ENCODE measurements around the gene NCOA1.

DNA sequence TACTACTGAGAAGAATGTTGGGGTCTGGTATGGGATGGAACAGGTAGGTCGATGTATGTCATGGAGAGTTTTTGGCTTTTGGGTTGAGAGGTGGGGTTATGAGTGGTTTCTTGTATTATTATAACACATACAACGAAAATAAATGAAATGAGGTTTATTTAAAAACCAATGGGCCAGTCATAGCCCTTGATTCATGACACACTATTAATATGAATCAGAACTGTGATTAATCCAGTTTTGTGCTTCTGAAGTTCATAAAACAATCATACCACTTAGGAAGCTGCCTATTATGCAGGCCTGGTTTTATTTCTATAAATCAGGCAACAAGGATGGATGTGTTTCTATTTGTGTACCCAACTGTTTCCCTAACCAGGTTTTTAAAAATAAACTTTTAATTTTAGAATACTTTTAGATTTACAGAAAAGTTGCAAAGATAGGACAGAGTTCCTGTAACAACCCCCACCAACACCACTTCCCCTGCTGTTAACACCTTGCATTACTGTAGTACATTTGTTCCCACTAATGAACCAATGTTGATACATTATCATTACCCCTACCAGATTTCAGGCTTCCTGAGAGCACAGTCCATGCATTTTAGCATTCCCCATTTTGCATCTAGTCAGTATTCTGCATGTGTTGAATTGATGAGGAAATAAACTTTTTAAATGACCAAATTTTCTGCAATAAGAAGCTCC is 37.5 kb upstream of the NCOA1 start:
- TF ChIP-seq, protein P1, sequence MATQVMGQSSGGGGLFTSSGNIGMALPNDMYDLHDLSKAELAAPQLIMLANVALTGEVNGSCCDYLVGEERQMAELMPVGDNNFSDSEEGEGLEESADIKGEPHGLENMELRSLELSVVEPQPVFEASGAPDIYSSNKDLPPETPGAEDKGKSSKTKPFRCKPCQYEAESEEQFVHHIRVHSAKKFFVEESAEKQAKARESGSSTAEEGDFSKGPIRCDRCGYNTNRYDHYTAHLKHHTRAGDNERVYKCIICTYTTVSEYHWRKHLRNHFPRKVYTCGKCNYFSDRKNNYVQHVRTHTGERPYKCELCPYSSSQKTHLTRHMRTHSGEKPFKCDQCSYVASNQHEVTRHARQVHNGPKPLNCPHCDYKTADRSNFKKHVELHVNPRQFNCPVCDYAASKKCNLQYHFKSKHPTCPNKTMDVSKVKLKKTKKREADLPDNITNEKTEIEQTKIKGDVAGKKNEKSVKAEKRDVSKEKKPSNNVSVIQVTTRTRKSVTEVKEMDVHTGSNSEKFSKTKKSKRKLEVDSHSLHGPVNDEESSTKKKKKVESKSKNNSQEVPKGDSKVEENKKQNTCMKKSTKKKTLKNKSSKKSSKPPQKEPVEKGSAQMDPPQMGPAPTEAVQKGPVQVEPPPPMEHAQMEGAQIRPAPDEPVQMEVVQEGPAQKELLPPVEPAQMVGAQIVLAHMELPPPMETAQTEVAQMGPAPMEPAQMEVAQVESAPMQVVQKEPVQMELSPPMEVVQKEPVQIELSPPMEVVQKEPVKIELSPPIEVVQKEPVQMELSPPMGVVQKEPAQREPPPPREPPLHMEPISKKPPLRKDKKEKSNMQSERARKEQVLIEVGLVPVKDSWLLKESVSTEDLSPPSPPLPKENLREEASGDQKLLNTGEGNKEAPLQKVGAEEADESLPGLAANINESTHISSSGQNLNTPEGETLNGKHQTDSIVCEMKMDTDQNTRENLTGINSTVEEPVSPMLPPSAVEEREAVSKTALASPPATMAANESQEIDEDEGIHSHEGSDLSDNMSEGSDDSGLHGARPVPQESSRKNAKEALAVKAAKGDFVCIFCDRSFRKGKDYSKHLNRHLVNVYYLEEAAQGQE (IDR thresholded peaks at IDR 0.05; ENCODE audit: insufficient read depth in 1 of 2, low read depth in 2 of 2, low read length in 1 of 2): no peak
- TF ChIP-seq, protein P2, sequence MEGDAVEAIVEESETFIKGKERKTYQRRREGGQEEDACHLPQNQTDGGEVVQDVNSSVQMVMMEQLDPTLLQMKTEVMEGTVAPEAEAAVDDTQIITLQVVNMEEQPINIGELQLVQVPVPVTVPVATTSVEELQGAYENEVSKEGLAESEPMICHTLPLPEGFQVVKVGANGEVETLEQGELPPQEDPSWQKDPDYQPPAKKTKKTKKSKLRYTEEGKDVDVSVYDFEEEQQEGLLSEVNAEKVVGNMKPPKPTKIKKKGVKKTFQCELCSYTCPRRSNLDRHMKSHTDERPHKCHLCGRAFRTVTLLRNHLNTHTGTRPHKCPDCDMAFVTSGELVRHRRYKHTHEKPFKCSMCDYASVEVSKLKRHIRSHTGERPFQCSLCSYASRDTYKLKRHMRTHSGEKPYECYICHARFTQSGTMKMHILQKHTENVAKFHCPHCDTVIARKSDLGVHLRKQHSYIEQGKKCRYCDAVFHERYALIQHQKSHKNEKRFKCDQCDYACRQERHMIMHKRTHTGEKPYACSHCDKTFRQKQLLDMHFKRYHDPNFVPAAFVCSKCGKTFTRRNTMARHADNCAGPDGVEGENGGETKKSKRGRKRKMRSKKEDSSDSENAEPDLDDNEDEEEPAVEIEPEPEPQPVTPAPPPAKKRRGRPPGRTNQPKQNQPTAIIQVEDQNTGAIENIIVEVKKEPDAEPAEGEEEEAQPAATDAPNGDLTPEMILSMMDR (IDR thresholded peaks at IDR 0.05): no peak

Measured in Panc1 (cell line).